HG03066 (cell line): ENCODE measurements around the gene ATP13A1.
"Not testable (repeated sequence)": the region's sequence is repeated elsewhere in the genome, so short reads cannot be mapped to it uniquely, and the experiment has no call there.

Source experiments
- ATAC-seq: cut with Tn5 transposase; IDR thresholded peaks from one replicate; pipeline ENCODE4 v1.9.1; 2021; ENCODE audit warnings: low read depth; ENCODE audit not compliant: unreplicated experiment

ATP13A1 gene

DNA sequence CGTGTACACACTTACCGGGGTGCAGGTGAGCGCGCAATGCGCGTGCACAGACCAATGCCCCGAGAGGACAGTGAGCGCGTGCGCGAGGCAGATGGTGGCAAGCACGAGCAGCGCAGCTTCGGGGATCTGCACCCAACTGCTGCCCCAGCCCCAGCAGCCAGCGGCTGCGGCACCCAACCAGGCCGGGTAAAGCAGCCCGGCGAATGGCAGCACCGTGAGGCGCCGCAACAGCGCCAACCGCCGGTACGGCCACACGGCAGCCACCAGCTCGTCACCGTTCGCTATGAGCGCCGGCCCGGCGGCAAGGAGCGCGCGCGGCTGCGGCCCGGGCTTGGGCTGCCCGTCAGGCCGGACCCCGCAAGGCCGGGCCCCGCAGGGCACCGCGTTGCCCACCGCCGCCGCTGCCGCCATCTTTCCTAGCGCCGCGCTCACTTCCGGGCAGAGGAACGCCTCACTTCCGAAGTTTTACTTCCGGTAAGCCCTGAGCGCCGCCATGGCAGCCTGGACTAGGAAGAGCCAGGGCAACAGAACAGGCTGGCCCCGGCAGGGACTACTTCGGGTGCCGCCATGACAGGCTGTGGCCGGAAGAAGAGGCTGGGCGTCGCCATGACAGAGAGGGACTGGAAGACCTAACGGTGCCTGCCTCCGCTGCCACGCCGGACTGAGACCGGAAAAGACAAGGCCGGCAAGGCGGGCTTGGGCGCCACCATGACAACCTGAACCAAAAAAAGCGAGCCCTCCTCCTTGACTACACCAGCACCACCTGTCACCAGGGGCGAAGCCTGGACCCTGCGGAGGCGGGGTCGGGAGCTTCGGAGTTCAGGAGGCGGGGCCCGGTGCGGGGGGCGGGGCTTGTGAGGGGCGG lies at the start of gene ATP13A1:
Gene ATP13A1, minus strand, starts transcription at position 421 of the 865 bp plus-strand sequence. Its CDS starts 10 bp downstream, at position 411.
- peak; percentile 67 for ATAC-seq

DNA sequence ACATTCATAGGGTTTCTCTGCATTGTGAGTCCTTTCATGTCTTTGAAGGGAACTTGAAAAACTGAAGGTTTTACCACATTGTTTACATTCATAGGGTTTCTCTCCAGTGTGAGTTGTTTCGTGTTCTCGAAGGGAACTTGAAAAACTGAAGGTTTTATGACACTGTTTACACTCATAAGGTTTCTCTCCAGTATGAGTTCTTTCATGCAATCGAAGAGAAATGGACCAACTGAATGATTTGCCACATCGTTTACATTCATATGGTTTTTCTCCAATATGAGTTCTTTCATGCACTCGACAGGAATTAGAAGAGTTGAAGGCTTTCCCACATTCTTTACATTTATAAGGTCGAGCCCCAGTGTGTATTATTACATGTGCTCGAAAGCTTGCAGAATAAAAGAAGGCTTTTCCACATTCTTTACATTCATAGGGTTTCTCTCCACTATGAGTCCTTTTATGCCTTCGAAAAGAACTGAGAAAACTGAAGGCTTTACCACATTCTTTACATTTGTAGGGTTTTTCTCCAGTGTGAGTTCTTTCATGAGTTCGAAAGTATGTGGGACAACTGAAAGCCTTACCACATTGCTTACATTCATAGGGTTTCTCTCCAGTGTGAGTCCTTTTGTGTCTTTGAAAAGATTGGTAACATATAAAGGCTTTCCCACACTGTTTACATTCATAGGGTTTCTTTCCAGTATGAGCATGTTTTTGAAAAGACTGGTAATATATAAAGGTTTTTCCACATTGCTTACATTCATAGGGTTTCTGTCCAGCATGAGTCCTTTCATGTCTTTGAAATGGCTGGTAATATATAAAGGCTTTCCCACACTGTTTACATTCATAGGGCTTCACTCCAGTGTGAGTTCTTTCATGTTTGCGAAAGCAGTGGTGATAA lies 48.7 kb upstream of the ATP13A1 start:
- ATAC-seq, result no peak

DNA sequence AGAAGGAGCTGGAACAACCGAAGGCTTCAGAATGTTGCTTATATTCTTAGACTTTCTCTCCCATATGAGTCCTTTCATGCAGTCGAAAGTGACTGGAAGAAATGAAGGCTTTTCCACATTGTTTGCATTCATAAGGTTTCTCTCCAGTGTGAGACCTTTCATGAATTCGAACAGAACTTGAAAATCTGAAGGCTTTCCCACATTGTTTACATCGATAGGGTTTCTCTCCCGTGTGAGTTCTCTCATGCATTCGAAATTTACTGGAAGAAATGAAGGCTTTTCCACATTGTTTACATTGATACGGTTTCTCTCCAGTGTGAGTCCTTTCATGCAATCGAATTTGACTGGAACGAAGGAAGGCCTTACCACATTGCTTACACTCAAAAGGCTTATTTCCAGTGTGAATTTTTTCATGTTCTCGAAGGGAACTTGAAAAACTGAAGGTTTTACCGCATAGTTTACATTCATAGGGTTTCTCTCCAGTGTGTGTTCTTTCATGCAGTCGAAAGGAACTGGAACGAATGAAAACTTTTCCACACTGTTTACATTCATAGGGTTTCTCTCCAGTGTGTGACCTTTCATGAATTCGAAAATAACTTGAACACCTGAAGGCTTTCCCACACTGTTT lies 47.9 kb upstream of the ATP13A1 start:
- ATAC-seq, result no peak

DNA sequence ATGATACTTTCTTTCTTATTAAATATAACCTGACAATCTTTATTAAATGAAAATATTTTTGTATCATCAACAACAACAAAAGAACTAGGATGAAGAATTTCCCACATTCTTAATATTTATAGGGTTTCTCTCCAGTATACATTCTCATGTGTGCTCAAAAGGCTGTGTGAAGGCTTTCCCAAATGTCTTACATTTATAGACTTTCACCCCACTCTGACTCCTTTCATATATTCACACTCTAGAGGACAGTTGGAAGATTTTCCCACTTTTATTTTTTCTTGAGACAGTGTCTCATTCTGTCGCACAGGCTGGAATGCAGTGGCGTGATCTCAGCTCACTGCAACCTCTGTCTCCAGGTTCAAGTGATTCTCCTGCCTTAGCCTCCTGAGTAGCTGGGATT lies 47.0 kb upstream of the ATP13A1 start:
- no peak for ATAC-seq

DNA sequence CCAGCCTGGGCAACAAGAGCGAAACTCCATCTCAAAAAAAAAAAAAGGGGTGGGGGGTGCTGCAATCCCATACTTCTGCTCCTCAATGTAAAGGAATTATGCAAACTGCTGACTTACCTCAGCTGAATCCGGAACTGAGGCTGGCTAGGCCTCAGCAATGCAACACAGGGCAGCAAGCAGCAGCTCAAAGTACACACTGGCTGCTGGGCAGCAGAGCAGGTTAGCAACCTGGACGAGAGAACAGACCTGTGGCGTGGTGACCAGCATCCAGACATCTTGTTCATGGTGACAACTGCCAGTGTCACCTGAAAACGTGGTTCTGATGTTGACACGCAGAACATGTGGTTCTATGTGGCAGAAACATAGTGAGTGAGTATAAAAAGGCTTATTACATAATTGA lies 41.4 kb upstream of the ATP13A1 start:
- no peak for ATAC-seq

DNA sequence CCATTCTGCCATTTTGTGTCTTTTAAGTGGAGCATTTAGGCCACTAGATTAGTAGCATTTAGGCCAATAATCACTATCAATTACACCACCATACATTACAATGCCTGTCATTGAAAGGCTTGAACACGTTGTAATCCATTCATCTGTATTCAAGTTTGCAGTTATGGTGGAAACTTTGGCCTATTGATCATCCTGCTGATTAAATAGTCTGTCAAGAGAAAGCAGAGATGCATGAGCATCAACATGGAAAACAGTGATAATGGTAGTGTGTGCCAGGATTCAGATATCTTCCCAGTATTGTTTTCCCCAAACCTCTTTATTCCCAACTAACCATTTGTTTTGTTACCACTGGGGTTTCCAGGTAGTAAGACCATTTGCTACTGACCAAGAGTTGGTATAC lies 37.0 kb upstream of the ATP13A1 start:
- not testable (repeated sequence) for ATAC-seq

DNA sequence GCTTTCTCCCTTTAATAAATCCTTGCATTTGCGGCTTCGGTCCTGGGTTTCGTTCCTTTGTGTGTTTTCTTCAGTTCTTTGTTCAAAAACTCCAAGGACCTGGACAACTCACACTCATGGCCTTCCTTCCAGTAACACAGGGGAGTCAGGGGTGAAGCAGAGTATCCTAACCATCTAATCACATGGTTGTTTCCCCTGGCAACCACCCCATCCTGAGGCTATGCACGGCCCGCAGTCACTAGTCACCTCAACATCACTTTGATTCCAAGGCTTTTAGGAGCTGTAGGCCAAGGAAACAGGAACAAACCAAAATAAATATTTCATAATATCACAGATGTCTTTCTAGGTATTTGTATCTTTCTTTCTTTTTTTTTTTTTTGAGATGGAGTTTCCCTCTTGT lies 34.1 kb upstream of the ATP13A1 start:
- no peak for ATAC-seq

DNA sequence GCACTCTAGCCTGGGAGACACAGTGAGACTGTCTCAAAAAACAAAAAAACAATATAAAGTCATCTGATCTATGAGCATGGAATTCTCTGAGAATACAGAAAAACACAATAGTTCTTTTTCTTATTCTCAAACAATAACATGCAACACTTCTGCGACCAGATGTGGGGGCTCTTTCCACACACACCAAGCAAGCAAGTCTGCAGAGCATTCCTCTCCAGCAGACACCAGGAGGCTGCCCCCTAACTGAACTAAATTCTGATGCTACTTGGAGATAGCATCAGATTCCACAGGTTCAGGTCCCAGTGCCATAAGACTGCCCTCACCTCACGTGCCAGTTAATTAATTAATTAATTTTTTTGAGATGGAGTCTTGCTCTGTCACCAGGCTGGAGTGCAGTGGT lies 32.9 kb upstream of the ATP13A1 start:
- ATAC-seq, result no peak

DNA sequence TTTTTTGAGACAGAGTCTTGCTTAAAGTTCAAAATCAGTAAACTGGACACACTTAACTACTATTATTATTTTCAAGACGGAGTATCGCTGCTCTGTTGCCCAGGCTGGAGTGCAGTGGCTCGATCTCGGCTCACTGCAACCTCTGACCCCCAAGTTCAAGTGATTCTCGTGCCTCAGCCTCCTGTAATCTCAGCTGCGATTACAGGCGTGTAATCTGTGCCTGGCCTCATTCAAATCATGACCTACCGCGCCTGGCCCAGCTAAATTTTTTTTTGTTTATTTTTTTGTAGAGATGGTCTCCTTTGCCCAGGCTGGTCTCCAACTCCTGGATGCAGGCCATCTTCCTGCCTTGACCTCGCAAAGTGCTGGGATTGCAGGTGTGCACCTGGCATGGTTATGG lies 28.2 kb upstream of the ATP13A1 start:
- no peak for ATAC-seq

DNA sequence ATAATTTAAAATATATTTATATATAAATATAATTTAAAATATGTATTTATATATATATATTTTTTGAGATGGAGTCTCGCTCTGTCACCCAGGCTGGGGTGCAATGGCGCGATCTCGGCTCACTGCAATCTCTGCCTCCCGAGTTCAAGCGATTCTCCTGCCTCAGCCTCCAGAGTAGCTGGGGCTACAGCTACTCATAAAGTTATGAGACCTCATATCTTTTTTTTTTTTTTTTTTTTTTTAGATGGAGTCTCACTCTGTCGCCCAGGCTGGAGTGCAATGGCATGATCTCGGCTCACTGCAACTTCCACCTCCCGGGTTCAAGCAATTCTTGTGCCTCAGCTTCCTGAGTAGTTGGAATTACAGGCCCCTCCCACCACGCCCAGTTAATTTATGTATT lies 25.5 kb upstream of the ATP13A1 start:
- ATAC-seq, result not testable (repeated sequence)

DNA sequence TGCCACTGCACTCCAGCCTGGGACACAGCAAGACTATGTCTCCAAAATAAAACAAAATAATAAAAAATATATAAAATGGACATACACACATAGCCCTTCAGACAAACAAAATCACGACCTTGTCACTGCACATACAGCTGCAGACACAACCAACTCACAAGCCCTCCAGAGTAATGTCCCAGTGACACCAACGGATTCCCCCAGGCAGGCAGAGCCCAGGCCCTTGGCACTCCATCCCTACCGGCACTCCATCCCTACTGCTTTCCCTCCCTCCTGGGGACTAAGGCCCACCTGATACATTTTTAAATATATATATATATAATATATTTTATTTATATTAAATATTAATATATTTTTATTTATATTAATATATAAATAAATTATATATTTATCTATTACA lies 23.6 kb upstream of the ATP13A1 start:
- ATAC-seq, result no peak

DNA sequence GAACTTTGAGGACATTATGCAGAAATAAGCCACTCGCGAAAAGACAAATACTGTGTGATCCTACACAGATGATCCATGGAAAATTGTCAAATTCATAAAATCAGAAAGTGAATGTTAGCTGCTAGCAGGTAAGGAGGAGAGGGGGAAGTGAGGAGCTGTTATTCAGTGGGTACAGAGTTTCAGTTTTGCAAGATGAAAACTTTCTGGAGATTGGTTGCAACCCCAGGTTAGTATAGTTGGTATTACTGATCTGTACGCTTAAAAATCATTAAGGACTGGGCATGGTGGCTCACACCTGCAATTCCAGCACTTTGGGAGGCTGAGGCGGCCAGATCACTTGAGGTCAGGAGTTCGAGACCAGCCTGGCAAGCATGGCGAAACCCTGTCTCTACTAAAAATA lies 23.1 kb upstream of the ATP13A1 start:
- no peak for ATAC-seq

DNA sequence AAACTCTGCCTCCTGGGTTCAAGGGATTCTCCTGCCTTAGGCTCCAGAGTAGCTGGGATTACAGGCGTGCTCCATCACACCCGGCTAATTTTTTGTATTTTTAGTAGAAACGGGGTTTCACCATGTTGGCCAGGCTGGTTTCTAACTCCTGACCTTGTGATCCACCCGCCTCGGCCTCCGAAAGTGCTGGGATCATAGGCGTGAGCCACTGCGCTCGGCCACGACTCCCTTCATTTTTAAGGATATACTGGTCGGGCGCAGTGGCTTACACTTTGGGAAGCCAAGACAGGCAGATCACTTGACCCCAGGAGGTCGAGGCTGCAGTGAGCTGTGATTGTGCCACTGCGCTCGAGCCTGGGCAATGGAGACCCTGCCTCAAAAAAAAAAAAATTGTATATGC lies 22.6 kb upstream of the ATP13A1 start:
- not testable (repeated sequence) for ATAC-seq

DNA sequence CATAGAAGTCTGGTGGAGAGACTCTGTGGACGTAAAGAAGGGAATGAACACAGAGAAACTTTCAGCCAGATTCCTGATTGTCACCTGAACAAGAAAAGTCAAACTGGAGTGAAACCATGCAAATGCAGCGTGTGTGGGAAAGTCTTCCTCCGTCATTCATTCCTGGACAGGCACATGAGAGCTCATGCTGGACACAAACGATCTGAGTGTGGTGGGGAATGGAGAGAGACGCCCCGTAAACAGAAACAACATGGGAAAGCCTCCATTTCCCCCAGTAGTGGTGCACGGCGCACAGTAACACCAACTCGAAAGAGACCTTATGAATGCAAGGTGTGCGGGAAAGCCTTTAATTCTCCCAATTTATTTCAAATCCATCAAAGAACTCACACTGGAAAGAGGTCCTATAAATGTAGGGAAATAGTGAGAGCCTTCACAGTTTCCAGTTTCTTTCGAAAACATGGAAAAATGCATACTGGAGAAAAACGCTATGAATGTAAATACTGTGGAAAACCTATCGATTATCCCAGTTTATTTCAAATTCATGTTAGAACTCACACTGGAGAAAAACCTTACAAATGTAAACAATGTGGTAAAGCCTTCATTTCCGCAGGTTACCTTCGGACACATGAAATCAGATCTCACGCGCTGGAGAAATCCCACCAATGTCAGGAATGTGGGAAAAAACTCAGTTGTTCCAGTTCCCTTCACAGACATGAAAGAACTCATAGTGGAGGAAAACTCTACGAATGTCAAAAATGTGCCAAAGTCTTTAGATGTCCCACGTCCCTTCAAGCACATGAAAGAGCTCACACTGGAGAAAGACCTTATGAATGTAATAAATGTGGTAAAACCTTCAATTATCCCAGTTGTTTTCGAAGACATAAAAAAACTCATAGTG lies 15.9 kb upstream of the ATP13A1 start:
- ATAC-seq, result no peak

DNA sequence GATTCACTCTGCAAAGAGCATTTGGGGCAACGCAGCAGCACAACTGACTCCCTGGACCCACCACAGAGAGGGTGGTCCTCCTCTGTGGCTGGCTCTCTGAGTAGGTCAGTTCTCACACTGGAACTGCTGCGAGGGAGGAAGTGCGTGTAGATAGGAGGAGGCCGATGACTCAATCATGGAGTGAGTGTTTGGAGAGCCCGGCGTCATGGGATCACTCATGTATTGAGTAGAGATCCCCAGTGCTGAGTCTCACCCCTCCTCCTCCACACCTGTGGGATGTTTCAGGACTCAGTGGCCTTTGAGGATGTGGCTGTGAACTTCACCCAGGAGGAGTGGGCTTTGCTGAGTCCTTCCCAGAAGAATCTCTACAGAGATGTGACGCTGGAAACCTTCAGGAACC lies 14.1 kb upstream of the ATP13A1 start:
- ATAC-seq, result no peak

DNA sequence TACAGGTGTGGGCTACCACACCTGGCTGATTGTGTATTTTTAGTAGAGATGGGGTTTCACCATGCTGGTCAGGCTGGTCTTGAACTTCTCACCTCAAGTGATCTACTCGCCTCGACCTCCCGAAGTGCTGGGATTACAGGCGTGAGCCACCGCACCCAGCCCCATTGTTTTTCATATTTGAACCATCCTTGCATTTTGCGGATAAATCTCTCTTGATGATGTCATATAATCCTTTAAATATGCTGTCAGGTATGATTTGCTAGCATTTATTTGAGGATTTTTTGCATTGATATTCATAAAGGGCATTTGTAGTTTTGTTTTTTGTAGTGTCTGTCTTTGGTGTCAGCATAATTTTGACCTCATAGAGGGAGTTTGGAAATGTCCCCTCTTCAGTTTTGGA lies 10.8 kb upstream of the ATP13A1 start:
- no peak for ATAC-seq

DNA sequence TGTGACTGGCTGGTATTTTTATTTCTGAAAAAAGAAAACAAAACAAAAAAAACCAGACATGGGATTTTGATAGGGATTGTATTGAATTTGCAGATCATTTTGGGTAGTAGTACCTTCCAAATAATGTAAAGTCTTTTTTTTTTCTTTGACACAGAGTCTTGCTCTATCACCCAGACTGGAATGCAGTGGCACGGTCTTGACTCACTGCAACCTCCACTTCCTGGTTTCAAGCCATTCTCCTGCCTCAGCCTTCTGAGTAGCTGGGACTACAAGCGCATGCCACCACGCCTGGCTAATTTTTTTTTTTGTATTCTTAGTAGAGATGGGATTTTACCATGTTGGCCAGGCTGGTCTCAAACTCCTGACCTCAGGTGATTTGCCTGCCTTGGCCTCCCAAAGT lies 9.3 kb upstream of the ATP13A1 start:
- no peak for ATAC-seq

DNA sequence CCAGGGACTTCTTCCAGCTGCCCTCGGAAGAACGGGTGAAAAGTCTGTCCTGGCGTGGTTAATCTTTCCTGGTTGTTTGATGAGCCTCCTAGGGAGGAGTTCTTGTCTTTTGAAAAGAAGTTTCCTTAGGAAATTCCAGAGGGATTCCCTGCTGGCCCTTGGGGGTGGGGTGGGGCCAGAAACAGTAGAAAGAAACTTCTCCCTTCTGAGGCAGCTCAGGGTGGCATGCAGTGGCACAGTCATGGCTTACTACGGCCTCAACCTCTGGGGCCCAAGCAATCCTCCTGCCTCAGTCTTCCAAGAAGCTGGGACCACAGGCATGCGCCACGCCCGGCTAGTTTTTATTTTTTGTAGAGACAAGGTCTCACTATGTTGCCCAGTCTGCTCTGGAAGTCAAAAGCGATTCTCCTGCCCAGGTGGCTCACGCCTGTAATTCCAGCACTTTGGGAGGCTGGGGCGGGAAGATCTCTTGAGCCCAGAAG lies 6.6 kb upstream of the ATP13A1 start:
- no peak for ATAC-seq

DNA sequence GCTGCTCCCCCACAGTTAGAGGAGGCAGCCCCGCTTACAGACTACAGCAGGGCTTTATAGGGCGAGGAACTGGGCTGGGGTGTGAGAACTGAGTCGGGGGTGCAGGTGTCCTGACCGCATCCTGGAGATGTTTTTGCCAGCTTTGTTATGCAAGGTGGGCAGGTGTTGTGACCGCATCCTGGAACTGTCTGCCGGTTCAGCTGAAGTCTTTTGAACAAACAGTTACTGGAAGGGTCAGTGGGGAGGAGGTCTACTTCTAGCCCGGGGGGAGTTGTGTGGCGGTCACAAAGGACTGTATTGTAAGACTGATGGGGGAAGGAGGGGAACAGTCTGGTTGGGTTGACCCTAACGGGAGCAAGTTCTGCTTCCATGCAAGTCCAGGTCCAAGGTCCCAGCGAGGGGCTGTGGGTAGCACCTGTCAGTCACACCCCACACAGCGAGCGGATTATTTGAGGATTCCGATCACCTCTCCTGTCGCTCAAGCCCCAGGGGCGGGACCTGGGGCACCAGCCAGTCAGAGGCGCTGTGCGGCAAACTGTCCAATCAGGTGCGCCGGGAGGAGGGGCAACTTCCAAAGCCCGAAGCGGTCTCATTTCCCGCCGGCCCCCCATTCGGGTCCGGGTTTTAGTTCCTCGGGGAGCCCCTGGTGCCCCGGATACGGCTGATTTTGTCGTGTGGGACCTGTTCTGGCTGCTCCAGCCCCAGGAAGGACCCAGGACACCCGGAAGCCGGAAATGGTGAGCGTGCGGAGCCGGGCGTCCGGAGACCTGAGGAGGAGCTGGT lies 4.9 kb upstream of the ATP13A1 start, which contains the start of gene ZNF101:
Gene ZNF101, plus strand, starts transcription at position 610 of the 783 bp plus-strand sequence. Its CDS starts 125 bp downstream, at position 735.
- ATAC-seq, result peak; percentile 58
